ENCODE data around the gene RASA4B. TPM values are rescaled to one million over a fixed set of nuclear protein-coding genes. Genes with fewer than 3 reads are reported as not detected.
"Not testable (repeated sequence)": the region's sequence is repeated elsewhere in the genome, so short reads cannot be mapped to it uniquely, and the experiment has no call there.

Gene RASA4B
- total and polyA plus RNA-seq, 2 donors (not counting 3 experiments of a cell fraction or from before 2014, with no cell fraction given): 3.2 to 9.8 TPM

DNA sequence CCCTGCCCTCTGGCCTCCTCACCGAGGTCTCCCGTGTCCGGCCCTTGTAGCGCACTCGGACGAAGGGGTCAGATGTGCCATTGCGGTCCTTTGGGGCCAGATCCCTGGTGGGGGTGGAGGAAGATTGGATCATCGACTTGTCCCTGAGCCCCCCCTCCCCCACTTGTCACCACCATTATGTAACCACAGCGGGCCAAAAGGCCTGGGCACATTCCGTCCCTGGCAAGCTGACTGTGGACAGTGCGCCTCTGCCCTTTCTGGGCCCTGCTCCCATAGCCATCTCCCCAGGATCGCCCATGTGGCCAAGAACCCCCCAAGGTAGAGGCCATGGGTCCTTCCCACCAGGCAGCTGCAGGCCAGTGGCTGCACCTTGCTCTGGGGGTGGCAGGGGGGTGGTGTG lies 14.4 kb downstream of the RASA4B start:
- dilution Hi-C loops (cut with MboI; ENCODE audit: extremely low pct_ligation_motif_present, low sequenced_read_pairs); DNase-seq (ENCODE audit: low read depth, low spot score); H3K9me1 ChIP-seq (replicated peaks; ENCODE audit: control insufficient read depth, extremely low read depth, insufficient read depth, low read length); H2AFZ ChIP-seq (ENCODE audit: low read depth, low read length); CTCF ChIA-PET; intact Hi-C loops (cut with micrococcal nuclease); H3K27ac ChIP-seq (ENCODE audit: insufficient read depth, low read depth, low read length); H3K27me3 ChIP-seq (ENCODE audit: control insufficient read depth in 2 of 2, insufficient read depth in 2 of 2, low read length in 2 of 2); POLR2A ChIA-PET; H4K20me1 ChIP-seq (replicated peaks; ENCODE audit: control insufficient read depth, extremely low read depth, insufficient read depth, low read length); H3K4me3 ChIP-seq (replicated peaks in 1 of 3; ENCODE audit: insufficient read depth in 1 of 3, low read depth in 1 of 3, low read length in 3 of 3); H3K4me2 ChIP-seq (ENCODE audit: insufficient read depth, low read length); H3K9me3 ChIP-seq (replicated peaks; ENCODE audit: control insufficient read depth, insufficient read depth, low read length); H3K79me2 ChIP-seq (ENCODE audit: control insufficient read depth, insufficient read depth, low read length); H3K36me3 ChIP-seq (ENCODE audit: control insufficient read depth in 2 of 2, extremely low read depth in 1 of 2, insufficient read depth in 2 of 2, low read length in 2 of 2); FAIRE-seq; H3K4me1 ChIP-seq (ENCODE audit: control insufficient read depth, extremely low read depth, insufficient read depth, low read length); BruUV-seq (replicated peaks); H3K9ac ChIP-seq (replicated peaks; ENCODE audit: extremely low read depth, insufficient read depth, low read length): not testable (repeated sequence)

DNA sequence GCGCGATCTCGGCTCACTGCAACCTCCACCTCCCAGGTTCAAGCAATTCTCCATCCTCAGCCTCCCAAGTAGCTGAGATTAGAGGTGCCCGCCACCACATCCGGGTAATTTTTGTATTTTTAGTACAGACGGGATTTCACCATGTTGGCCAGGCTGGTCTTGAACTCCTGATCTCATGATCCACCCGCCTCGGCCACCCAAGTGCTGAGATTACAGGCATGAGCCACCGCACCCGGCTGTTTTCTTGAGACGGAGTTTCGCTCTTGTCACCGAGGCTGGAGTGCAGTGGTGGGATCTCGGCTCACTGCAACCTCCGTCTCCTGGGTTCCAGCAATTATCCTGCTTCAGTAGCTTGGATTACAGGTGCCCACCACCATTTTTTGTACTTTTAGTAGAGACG lies 19.3 kb downstream of the RASA4B start:
- H3K9me3 ChIP-seq (replicated peaks; ENCODE audit: control insufficient read depth, insufficient read depth, low read length); H3K27ac ChIP-seq (ENCODE audit: insufficient read depth, low read depth, low read length); H3K9me1 ChIP-seq (replicated peaks; ENCODE audit: control insufficient read depth, extremely low read depth, insufficient read depth, low read length); intact Hi-C loops (cut with micrococcal nuclease); H3K36me3 ChIP-seq (ENCODE audit: control insufficient read depth in 2 of 2, extremely low read depth in 1 of 2, insufficient read depth in 2 of 2, low read length in 2 of 2); H3K27me3 ChIP-seq (ENCODE audit: control insufficient read depth in 2 of 2, insufficient read depth in 2 of 2, low read length in 2 of 2); CTCF ChIA-PET; H3K9ac ChIP-seq (replicated peaks; ENCODE audit: extremely low read depth, insufficient read depth, low read length); BruUV-seq (replicated peaks); H3K4me1 ChIP-seq (ENCODE audit: control insufficient read depth, extremely low read depth, insufficient read depth, low read length); H2AFZ ChIP-seq (ENCODE audit: low read depth, low read length); dilution Hi-C loops (cut with MboI; ENCODE audit: extremely low pct_ligation_motif_present, low sequenced_read_pairs); DNase-seq (ENCODE audit: low read depth, low spot score); FAIRE-seq; POLR2A ChIA-PET; H3K4me2 ChIP-seq (ENCODE audit: insufficient read depth, low read length); H4K20me1 ChIP-seq (replicated peaks; ENCODE audit: control insufficient read depth, extremely low read depth, insufficient read depth, low read length); H3K4me3 ChIP-seq (replicated peaks in 1 of 3; ENCODE audit: insufficient read depth in 1 of 3, low read depth in 1 of 3, low read length in 3 of 3); H3K79me2 ChIP-seq (ENCODE audit: control insufficient read depth, insufficient read depth, low read length): not testable (repeated sequence)

DNA sequence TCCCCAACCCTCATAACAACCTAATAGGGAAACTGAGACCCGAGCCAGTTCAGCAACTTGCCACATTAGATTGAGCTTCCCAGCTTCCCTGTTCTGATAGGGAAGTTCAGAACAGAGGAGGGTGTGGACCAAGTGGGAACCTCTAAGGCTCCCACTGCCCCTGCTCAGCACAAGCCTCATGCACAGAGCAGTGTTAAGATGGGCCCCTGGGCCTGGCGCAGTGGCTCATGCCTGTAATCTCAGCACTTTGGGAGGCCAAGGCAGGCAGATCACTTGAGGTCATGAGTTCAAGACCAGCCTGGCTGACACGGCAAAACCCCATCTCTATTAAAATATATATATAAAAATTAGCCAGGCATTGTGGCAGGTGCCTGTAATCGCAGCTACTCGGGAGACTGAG lies 20.3 kb downstream of the RASA4B start:
- H3K4me3 ChIP-seq (replicated peaks in 1 of 3; ENCODE audit: insufficient read depth in 1 of 3, low read depth in 1 of 3, low read length in 3 of 3); H3K36me3 ChIP-seq (ENCODE audit: control insufficient read depth in 2 of 2, extremely low read depth in 1 of 2, insufficient read depth in 2 of 2, low read length in 2 of 2); H3K4me2 ChIP-seq (ENCODE audit: insufficient read depth, low read length); FAIRE-seq; CTCF ChIA-PET; H3K9ac ChIP-seq (replicated peaks; ENCODE audit: extremely low read depth, insufficient read depth, low read length); H2AFZ ChIP-seq (ENCODE audit: low read depth, low read length); H3K27ac ChIP-seq (ENCODE audit: insufficient read depth, low read depth, low read length); DNase-seq (ENCODE audit: low read depth, low spot score); dilution Hi-C loops (cut with MboI; ENCODE audit: extremely low pct_ligation_motif_present, low sequenced_read_pairs); H3K79me2 ChIP-seq (ENCODE audit: control insufficient read depth, insufficient read depth, low read length); H4K20me1 ChIP-seq (replicated peaks; ENCODE audit: control insufficient read depth, extremely low read depth, insufficient read depth, low read length); POLR2A ChIA-PET; H3K9me3 ChIP-seq (replicated peaks; ENCODE audit: control insufficient read depth, insufficient read depth, low read length); H3K4me1 ChIP-seq (ENCODE audit: control insufficient read depth, extremely low read depth, insufficient read depth, low read length); H3K9me1 ChIP-seq (replicated peaks; ENCODE audit: control insufficient read depth, extremely low read depth, insufficient read depth, low read length); H3K27me3 ChIP-seq (ENCODE audit: control insufficient read depth in 2 of 2, insufficient read depth in 2 of 2, low read length in 2 of 2); BruUV-seq (replicated peaks); intact Hi-C loops (cut with micrococcal nuclease): not testable (repeated sequence)

DNA sequence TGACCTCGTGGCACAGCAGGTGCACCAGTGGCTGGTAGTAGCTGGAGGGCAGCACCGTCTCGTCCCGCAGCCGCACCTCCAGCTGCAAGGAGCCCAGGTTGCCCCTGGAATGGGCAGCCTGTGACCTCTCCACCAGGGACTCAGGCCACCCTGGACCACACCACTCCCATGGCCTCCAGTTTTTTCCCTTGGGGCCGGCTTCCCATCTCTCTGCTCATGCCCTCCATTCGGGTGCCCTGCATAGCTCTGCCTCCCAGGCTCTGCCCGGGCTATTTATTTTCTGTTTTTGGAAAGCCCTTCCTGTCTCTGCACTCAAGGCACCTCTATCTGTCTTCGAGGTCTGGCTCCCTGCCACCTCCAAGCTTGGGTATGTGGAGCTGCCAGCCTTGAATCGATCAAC lies 20.7 kb downstream of the RASA4B start:
- H3K4me2 ChIP-seq (ENCODE audit: insufficient read depth, low read length); H3K4me3 ChIP-seq (replicated peaks in 1 of 3; ENCODE audit: insufficient read depth in 1 of 3, low read depth in 1 of 3, low read length in 3 of 3); CTCF ChIA-PET; H3K9me3 ChIP-seq (replicated peaks; ENCODE audit: control insufficient read depth, insufficient read depth, low read length); H2AFZ ChIP-seq (ENCODE audit: low read depth, low read length); H3K27ac ChIP-seq (ENCODE audit: insufficient read depth, low read depth, low read length); H3K27me3 ChIP-seq (ENCODE audit: control insufficient read depth in 2 of 2, insufficient read depth in 2 of 2, low read length in 2 of 2); DNase-seq (ENCODE audit: low read depth, low spot score); FAIRE-seq; H3K4me1 ChIP-seq (ENCODE audit: control insufficient read depth, extremely low read depth, insufficient read depth, low read length); BruUV-seq (replicated peaks); H3K79me2 ChIP-seq (ENCODE audit: control insufficient read depth, insufficient read depth, low read length); intact Hi-C loops (cut with micrococcal nuclease); H3K9me1 ChIP-seq (replicated peaks; ENCODE audit: control insufficient read depth, extremely low read depth, insufficient read depth, low read length); H3K36me3 ChIP-seq (ENCODE audit: control insufficient read depth in 2 of 2, extremely low read depth in 1 of 2, insufficient read depth in 2 of 2, low read length in 2 of 2); dilution Hi-C loops (cut with MboI; ENCODE audit: extremely low pct_ligation_motif_present, low sequenced_read_pairs); H4K20me1 ChIP-seq (replicated peaks; ENCODE audit: control insufficient read depth, extremely low read depth, insufficient read depth, low read length); H3K9ac ChIP-seq (replicated peaks; ENCODE audit: extremely low read depth, insufficient read depth, low read length); POLR2A ChIA-PET: not testable (repeated sequence)

All from endothelial cell of umbilical vein (primary cell).